Measurements from ENCODE around the gene VAV3.

DNA sequence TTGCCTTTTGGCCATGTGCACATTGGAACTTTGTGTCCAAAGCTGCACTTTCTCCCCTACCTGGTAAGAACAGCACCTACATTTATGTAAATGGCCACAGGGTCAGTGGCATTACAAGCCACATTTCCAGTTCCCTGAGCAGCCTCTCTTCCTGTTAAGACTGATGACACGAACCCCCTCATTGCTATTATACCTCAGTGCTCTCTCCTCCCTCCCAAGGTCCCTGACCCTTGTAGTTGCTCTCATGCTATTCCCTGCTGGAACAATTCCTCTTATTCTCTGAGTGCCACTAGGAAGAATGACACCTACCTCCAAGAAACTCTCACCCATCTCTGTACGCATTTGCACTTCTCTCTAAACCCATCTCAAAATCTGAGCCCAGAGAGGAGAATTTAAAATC, 14.9 kb upstream of the VAV3 start:
- TF ChIP-seq, protein P1, sequence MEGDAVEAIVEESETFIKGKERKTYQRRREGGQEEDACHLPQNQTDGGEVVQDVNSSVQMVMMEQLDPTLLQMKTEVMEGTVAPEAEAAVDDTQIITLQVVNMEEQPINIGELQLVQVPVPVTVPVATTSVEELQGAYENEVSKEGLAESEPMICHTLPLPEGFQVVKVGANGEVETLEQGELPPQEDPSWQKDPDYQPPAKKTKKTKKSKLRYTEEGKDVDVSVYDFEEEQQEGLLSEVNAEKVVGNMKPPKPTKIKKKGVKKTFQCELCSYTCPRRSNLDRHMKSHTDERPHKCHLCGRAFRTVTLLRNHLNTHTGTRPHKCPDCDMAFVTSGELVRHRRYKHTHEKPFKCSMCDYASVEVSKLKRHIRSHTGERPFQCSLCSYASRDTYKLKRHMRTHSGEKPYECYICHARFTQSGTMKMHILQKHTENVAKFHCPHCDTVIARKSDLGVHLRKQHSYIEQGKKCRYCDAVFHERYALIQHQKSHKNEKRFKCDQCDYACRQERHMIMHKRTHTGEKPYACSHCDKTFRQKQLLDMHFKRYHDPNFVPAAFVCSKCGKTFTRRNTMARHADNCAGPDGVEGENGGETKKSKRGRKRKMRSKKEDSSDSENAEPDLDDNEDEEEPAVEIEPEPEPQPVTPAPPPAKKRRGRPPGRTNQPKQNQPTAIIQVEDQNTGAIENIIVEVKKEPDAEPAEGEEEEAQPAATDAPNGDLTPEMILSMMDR (conservative IDR thresholded peaks at IDR 0.05; ENCODE audit: low read length): no peak
- no peak for TF ChIP-seq EZH2phosphoT487 (IDR thresholded peaks at IDR 0.05; ENCODE audit: borderline replicate concordance, low read depth, low read length)

Measured in OCI-LY7 (cell line).